NCI-H526 treated with DMSO at 0.1 percent for 48 hours (cell line): Measurements from ENCODE around the gene HNRNPA0.

Experiments used
- DNase-seq: peaks from one replicate; lab custom pipeline; 2025; lab: John Stamatoyannopoulos, UW

HNRNPA0 gene

DNA sequence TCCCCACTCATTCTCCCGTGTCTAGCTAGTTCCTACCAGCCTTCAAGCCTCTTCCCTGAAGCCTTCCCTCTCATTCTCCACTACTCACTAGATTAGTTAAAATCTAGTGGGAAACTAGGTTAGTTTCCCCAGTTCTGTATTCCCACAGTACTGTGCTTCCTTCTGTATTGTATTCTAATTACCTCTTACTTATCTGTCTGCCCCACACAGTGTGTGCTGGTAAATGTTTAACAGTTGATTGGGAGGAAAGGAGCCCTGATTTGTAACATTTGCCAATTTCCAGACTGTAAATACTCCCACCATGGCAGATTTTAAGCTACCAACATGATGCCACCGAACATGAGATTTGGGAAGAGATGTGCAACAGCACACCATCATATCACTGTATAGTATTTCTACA is 26.5 kb downstream of the HNRNPA0 start:
- no peak for DNase-seq

DNA sequence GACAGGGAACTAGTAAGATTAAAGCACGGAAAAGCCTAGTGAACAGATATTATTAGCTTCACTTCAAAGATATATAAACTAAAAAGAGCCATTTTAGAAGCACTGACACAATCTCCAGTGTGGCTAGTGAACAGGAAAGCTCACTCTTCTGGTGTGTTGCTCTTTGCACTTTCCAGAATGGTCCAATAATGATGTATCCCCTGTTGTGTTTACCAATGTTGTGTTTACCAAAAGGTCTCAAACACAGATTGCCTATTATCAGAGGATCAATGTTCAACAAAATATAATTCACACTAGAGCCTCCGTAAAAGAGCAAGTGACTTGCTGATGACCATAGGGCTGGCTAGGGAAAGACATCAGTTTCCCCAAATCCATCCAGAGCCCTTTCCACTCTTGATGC is 29.9 kb downstream of the HNRNPA0 start:
- no peak for DNase-seq

GRCh38 chr5:137718611-137719010 is 35.6 kb downstream of the HNRNPA0 start:
- no peak for DNase-seq

DNA sequence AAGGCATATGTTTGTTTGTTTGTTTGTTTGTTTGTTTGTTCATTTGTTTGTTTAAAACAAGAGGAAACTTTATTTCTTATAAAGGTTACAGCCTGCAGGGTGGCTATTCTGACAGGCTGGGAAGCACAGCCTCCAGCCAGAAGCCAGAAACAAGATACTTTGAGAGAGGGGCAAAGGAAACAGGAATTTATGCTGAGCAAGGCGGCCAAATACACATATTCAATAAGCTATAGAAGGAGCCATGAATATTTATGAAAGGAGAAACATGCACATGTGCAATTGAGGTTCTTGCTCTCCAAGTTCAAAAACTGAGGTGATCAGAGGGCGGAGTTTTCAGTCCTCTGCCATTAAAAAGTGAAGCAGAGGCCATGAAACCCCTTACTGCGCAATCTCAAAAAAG is 37.8 kb downstream of the HNRNPA0 start:
- no peak for DNase-seq

GRCh38 chr5:137715456-137715855 is 38.7 kb downstream of the HNRNPA0 start:
- no peak for DNase-seq

DNA sequence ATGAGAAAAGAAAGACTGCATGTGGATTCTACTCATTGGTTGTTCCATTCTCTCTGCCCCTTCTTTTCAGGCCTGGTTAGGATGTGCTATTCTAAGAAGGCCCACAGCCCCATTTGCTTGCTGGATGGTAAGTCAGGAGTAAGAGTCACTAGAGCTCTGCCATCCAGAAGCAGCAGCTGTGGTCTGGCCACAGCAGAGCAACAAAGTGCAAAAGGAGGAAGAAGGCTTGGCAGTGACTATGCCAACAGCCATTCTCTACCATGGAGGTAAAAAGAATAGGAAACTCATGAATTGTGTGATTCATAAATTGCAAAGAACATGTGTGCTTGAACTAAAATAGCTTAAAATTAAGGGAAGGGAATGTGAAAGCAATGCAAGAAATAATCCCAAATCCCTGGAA is 39.2 kb downstream of the HNRNPA0 start:
- DNase-seq: no peak

- no peak for DNase-seq
Measured at GRCh38 chr5:137714494-137714893, 39.7 kb downstream of the HNRNPA0 start.

GRCh38 chr5:137712139-137712667 is 42.0 kb downstream of the HNRNPA0 start:
- no peak for DNase-seq

- DNase-seq: no peak
Measured at GRCh38 chr5:137710086-137710485, 44.1 kb downstream of the HNRNPA0 start.

GRCh38 chr5:137708796-137709559 is 45.2 kb downstream of the HNRNPA0 start:
- no peak for DNase-seq

GRCh38 chr5:137708062-137708461 is 46.1 kb downstream of the HNRNPA0 start:
- no peak for DNase-seq

DNA sequence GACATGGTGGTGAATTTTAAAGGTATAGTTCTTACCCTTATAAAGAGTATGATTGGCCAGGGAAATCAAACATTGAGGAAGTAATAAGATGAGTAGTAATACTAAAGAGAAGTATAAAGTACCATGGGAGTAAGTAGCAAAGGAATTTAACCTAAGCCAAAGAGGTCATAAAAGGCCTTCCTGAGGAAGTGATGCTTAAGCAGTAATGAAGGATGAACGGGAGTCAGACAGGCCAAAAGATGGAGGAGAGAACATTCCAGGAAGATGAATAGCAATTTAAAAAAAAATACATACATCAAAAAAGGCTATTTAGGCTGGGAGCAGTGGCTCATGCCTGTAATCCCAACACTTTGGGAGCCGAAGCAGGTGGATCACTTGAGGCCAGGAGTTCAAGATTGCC is 47.3 kb downstream of the HNRNPA0 start:
- DNase-seq: no peak

DNA sequence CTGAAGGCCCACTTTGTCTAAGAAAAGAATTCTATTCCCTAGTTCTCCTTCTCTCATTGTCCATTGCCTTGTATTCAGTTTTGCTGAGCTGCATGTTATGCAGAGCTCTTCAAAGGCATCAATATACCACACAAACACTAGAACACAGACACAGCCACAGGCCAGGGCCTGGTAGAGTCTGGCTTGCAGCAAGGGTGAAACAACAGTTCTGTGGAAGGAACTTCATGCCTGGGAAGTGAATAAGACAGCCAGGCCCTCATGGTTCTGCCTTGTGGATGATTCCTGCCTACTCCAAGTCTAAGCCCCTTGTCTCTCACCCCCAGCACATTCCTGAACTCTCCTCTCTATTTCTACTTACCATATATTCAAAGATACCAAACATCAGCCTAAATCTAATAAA is 49.1 kb downstream of the HNRNPA0 start:
- no peak for DNase-seq

- DNase-seq: no peak
Measured at GRCh38 chr5:137703565-137703964, 50.6 kb downstream of the HNRNPA0 start.

GRCh38 chr5:137700282-137700680 is 53.9 kb downstream of the HNRNPA0 start:
- no peak for DNase-seq

DNA sequence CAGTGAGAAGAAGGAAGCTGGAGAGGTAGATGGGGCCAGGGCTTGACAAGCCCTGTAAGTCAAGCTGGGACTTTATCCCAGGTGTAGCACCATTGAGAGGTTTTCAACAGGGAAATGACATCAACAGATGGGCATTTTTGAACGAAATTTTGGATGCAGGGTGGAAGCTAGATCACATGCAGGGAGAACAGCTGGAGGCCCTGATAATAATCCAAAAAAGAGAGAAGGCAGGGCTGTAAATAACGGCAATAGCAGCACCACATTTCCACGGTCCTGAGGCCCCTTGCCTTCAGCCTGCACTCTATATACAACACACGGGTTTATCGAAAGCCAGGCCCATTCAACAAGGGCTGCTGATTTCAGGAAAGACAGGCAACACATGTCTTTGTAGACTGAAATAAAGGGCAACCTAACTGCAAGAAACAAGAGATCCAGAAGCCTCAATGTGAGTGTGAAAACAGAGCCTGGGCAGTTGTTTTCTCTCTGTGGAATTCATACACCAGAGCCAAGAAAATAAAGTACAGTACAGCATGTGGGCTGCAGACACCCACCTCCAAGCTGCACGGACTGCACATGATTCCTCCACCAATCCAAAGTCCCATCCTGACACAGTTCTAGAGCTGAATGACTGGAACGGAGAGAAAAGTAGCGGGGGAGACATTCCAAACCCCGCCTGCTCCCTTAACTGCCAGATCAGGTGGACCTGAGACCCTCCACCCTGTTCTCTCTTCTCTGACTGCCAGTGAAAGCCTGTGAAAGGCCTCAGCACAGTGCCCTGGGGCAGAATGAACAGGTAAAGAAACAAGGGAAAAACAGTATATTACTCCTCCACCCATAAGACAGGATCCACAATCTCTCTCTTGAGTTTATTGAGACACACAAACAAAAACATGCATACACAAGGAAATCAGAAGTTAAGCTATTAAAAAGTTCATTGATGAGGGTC is 54.6 kb downstream of the HNRNPA0 start:
- no peak for DNase-seq

DNA sequence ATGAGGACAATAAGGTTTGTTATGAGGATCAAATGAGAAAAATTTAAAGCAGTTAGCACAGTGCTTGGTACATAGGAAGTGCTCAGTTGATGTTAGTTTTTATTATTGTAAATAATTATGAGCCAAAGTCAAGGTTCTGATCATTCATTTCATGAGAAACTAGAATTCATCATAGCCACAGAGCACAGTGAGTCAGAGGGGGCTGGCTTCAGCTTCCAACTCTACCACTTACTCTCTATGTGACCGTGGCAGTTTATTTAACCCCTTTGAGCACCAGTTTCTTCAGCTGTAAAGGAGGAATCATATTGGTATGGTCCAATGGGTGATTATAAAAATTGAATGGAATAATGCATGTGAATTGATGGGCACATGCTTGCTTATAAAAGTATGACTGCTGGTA is 57.7 kb downstream of the HNRNPA0 start:
- DNase-seq: no peak

- DNase-seq: no peak
Measured at GRCh38 chr5:137695651-137696428, 58.3 kb downstream of the HNRNPA0 start.
